ENCODE results near the gene CAST. TPM values are rescaled to one million over a fixed set of nuclear protein-coding genes. Genes with fewer than 3 reads are reported as not detected.

CAST gene
- total RNA-seq, 1 experiment from 2014 or later, result 35.6 TPM

DNA sequence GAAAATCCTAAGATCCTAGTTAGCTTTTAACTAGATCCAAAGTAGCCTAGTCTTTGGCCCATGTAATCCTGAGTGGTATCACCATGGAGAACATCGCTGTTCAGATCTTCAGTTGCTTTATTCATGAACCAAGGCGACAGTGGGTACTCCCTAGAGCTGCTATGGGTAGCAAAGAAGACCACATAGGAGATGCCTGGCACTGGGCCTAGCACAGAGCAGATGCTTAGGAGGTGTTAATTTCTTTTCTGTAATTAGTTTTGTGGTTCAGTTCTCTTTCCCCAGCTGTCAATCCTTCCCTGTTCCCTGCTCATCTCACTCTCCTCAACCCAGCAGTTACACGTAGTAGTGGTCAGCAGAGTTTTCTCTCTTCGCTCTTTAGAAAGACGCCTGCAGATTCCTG is 9.3 kb downstream of the CAST start:
- DNase-seq (ENCODE audit: low spot score), result no peak

DNA sequence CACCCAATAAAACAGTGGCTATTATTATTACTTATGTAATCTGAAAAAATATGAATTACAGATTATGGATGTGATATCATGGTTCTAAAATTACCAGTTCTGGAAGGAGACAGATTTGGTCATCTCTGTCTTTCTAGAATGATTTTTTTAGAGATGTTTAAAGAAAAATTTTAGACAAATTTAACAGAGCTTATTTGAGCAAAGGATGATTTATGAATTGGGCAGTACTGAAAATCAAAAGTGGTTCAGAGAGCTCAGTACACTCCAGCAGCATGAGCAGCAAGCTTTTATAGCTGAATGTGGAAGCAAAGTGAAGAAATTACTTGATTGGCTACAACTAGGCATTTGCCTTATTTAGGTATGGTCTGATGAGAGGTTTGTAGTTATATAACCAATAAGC is 11.0 kb downstream of the CAST start:
- no peak for DNase-seq (ENCODE audit: low spot score)

DNA sequence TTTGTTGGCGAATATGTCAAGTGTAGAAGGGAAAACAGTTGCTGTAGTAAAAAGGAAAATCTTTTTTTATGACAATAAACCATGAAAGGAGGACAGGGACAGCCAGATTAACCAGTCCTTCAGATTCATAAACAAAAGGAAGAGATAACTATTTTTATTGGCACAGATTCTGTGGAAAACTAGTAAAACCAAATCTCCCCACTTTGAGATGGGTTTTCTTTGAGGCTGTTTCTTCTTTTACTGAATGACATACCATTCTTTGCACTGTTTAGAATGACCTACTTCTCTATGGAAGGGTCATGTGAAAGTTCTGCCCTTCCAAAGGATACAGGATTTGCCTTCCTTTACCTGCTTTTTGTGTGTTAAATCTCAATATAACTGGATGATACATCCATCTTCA is 13.7 kb downstream of the CAST start:
- DNase-seq (ENCODE audit: low spot score), result no peak

DNA sequence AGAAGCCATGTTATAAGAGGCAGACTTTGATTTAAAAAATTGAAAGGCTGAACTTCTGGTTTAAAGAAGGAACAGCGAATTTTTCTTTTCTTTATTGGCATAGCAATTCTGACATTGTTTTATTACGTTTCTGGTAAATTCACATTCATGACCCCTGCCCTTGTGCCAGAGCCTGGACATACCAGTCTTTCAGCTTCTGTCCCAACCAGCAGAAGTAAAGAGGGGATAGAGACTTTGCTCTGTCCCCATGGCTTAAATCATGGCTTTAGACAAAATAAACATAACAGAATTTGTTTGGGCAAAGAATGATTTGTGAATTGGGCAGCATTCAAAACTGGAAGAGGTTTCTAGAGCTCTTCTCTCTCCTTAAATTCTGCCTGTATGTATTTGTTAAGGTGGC is 15.3 kb downstream of the CAST start:
- DNase-seq (ENCODE audit: low spot score), result peak; percentile 36

DNA sequence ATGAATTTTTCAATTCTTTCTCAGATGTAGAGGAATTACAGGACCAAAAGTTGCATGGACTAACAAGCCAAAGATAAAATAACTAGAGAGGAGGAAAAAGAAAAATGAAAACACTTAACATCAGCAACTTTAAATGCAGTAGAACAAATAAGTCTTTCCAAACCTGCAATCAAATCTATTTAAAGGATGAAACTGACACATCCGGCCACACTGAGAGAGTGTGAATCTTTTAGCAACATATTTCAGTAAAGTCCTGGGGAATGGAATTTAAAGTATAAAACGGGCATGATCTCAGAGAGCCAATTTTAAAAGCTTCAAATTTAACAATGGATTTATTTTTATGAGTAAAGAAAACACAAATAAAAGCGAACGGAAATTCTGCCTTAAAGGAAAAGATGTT is 17.1 kb downstream of the CAST start:
- DNase-seq (ENCODE audit: low spot score), result no peak

DNA sequence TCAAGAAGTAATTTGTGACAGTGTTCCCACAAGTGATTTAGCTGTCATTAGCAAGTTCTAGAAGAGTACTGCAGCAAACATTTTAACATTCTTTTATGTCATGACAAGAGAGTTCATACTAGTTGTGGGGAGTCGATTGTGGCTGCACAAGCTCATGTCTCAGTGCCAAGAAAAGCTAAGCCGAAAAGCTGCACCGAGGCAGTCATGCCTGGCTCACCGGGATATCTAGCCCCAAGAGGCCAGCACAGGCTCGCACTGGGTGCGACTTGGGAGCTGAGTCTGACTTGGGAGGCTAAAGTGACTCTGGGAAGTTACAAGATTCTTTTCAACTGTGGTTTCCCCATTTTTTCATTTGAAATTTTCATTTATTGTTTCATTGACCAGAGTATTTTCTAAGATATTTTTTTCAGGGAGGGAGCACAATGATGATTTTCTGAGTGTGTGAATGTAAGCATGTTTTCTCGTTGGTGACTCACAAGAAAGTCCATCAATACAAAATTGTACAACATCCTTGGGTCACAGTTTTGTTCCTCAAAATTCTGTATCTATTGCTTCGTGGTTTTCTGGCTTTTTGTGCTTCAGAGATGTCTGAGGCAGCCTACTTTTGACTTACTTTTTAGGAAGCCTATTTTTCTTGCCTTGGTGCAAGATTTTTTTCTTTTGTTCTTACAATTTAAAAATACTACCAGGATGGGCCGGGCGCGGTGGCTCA is 18.7 kb downstream of the CAST start:
- DNase-seq (ENCODE audit: low spot score), result no peak

DNA sequence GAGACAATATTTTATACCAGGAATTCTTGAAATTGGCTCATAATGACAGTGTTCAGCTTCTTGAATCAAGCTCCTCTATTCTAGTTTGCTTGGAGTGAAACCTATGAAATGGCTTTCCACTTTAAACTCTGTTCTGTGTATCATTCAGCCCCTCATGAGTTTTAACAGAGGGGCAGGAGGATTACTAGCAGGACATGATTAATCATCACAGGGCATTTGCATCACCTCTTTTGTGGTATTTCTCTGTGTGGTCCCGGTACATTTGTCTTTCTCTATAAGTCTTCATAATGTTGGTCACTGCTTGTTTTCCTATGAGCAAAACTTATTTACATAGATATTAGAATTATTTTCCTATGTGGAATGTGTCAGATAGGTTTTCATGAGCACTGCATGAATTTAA is 21.2 kb downstream of the CAST start:
- no peak for DNase-seq (ENCODE audit: low spot score)

DNA sequence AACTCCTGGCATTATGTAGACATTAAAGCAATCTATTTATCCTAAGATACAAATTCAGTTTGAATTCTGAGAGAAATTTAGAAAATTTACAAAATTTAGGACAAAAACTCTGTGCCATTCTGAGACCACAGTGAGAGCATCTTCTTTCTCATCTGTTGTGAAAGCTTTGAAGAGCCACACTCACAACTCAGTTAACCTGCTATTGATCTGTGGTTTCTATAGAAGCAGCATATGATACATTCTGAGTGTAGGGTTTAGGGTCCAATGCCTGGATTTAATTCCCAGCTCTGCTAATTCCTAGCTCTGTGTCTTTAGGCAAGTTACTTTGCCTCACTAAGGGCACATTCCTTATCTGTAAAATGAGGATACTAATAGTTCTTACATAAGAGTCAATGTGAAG is 21.6 kb downstream of the CAST start:
- DNase-seq (ENCODE audit: low spot score), result no peak

DNA sequence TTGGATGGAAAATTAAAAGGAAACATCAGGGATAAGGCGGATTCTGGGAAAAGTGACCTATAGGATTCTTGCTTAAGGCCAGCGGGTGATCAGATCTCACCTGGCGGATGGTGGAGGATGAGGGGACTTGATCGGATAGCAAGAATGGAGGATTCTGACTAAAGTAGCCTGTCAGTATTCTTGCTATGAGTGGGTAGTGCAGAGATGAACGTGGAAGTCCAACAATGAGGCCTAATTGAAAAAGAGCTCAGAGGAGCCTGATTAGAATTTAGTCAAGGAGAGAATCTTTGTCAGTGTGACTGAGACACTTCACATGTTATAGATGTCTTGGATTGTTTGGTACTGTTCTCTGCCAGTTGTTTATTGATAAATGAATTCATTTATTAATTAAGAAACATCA is 24.9 kb downstream of the CAST start:
- DNase-seq (ENCODE audit: low spot score), result no peak

DNA sequence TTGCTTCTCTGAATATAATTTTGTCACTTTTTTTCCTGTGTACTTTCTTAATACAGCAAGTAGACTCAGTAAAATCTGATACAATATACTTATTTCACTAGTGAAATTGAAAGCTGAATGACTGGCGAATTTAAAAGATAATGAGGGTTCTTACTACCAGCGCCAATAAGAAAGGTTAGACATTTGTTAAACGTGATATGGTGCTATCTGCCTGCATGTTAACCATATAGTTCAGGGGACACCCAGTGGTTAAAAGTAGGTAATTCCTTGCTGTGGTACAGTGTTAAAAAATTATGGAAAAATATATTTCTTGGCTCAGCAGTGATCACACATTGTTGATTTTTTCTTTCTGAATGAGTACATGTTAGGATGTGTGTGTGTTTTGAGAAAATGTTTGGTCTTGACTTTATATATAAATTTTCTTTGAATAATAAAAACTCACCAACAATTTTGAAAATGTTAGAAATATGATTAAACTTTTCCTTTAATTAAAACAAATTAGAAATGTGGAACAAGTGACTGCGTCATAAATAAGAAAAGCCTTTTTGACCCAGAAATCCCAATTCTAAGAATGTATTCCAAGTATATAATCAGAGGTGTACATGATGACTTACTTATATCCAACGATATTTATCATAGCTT is 25.8 kb downstream of the CAST start:
- peak; percentile 60 for DNase-seq (ENCODE audit: low spot score)

DNA sequence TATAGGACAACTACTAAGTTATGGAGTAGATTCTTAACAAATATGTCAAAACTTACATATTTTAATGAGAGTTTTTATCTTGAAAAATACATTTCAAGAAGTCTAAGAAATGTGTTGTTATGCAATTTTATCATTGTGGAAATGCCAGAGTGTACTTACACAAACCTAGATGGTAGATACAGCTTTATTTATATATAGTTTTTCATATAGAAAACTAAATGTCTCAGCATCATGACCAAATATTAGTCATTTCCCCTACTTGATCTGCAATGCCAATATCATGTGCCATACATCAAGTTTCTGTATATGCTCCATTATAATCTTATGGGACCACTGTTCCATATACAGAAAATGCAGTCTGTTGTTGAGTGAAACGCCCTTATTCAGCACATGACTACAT is 28.7 kb downstream of the CAST start:
- no peak for DNase-seq (ENCODE audit: low spot score)

DNA sequence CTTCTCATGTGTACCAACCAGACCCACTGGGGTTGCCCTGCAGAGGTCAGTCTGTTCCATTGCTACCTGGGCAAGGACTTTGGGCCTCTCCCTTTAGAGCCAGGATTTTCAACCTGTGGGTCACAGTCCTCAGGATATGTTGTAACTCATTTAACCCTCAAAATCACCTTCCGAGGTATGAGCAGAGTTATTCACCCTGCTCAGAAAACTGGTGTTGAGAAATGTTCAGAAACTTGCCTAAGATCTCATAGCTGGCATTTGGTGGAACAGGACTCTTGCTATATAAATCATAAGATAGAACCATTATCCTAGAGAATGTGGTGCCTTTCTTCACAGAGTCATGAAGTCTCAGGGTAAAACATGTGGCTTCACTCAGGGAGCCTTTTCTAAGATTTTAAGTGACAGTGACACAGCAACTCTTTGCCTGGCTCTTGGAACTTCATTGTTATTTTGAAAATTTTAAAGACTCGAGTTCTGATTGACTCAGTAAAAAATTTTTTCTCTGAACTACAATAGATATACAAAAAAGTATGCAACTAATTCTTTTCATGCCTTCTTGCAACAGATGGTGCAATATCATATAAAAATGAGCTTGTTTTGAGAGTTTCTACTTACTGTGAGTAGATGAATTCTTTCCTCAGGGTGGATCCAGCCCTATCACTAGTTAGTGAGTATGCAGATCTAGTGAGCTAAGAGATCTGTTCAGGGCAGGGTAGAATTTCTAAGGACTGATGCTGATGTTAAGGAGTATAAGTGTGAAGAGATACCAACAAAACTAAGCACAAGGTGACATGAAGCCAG is 29.5 kb downstream of the CAST start:
- no peak for DNase-seq (ENCODE audit: low spot score)

DNA sequence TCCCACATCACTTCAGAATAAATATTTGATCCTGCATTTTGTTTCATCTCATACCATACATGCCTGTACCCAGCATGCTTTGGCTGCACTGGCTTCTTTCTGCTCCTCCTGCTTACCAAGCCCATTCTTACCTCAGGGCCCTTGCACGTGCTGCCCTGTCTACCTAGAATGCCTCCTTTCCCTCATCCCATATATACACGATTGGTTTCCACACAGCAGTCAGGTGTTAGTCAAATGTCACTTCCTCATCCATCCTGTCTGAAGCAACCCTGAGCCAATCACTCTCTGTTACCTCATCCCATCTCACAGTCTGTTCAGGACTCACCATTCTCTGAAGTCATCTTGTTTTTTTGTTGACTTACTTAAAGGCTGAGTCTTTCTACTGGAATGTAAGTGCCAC is 30.3 kb downstream of the CAST start:
- no peak for DNase-seq (ENCODE audit: low spot score)

DNA sequence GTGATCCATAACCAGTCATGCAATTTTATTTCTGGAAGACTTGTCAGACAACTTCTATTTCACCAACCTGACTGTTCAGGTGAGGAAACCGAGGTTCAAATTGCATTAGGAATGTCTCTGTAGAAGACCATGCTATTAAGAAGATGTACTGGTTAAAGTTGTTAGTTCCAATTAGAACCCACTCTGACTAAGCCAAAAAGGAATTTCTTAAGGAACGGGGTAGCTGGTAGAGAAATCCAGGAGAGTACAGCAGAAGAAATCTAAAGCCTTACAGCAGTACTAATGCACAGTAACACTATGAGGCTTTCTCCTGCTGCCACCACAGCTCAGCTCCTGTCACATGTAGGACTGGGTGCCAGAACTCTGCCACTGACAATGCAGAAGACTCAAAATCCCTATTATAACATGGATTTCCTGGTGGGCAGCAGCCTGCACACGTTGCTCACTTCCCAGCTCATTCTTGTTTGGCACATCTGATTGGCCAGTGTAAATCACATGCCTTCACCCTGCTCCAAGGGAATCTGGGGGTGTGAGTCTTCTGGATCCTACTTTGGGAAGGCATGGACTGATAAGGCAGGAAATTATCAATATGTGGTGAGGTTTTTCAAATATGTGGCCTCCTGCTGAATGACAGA is 37.1 kb downstream of the CAST start:
- DNase-seq (ENCODE audit: low spot score), result no peak

DNA sequence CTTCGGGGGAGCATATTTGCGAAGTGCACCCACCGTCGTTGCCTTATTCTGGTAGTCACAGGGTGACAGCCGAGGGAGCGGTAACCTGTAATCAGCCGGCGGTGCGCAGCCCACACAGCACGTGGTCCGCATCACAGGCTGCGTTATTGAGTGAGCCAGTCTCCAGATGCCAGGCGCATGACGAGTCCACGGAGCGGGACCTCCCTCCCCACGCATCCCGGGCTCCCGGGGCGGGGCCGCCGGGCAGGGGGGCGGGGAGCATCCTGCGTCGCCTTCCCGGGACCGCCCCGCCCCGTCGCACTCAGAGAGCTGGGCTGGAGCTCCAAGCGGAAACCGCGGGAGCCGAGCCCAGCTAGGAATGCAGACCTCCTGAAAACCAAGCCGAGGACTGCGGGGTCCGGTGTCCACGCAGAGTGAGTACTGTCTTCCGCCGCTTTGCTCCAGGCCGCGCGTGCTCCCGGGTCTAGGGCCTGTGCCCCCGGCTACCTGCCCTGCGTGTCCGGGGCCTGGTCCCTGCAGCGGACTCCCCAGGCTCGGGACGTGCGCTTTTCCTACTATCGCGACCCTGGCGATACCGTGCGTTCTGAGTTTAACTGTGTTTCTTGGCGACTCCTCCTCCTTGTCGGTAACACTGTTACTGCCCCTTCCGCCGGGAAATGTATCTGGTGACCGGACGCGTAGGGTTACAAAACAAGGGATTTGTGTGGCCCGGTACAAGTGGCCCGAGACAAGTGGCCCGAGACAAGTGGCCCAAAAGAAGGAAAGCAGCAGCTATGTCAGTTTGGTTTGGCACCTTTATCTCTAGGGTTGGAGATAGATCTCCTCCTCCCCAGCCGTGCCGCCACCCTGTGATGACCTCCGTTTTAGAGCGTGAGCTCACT is 40.6 kb downstream of the CAST start:
- peak; percentile 90 for DNase-seq (ENCODE audit: low spot score)

DNA sequence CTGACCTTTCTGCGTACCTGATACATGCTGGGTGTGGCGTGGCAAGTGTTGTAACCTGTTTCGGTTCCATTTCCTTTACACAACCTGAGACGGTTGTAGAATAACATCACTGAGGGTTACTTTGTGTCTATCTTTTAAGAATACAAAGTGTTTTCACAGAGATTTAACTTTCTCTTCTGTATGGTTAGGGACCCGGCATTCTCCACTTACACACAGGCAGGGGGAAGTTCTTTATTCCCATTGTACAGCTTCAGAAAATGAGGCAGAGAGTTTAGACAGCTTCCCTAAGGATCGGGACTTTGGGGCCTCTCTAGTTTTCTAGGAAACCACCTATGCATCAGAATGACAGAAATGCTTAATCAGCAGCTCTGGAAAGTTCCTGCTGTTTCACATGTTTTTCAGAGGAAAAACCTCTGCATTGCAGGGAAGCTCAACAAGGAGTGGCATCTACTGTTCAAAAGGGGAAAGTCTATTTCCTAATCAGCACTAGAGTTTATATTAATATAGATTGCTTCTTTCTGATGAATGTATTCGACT is 41.3 kb downstream of the CAST start:
- DNase-seq (ENCODE audit: low spot score), result peak; percentile 71

DNA sequence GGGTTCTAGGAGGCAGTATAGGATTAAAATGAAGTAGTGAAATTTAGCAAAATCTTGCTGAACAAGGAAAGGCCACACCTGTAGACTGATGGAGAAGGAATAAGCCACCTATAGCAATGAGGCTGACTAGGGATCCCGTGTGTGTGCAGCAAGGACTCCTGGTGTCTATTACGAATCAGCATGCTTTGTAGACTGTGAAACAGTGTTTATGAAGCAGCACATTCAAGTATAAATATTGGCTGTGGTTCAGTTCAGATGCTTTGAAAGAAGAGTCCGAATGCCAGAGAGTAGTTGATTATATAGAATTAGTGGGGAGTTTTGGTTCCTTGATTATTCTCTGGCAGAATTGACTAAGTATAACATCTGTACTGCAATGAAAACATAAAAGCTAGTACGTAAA is 41.8 kb downstream of the CAST start:
- DNase-seq (ENCODE audit: low spot score), result no peak

DNA sequence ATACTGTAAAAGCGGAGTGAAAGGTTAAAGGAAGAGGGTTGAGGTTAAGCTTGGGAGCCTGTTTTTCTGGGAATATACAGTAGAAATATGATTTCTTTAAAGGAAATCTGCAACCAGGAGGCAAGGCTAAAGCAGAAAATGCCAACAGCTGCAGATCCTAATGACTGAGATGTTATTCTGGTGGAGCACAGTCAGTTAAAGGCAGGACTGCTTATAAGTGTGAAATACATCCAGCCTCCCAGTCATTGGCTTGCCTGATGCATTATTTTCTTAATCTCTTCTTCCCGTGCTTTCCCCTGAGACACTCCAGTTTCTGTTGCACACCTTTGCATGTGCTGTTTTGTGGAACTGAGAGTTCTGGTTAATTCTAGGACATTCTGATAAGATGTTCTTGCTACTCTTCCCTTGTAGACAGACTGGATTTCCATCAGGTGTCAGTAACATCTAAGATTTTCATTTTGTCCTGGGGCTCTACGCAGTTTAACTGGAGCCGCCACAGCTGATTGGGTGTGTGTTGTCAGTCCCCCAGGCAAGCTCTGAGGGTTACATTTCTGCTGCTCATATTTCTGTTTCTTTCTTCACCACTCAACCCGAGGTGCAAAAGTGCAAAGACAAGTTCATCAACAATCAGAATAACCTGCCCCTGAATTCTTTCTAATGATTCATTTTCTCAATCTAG is 44.4 kb downstream of the CAST start:
- DNase-seq (ENCODE audit: low spot score), result no peak

DNA sequence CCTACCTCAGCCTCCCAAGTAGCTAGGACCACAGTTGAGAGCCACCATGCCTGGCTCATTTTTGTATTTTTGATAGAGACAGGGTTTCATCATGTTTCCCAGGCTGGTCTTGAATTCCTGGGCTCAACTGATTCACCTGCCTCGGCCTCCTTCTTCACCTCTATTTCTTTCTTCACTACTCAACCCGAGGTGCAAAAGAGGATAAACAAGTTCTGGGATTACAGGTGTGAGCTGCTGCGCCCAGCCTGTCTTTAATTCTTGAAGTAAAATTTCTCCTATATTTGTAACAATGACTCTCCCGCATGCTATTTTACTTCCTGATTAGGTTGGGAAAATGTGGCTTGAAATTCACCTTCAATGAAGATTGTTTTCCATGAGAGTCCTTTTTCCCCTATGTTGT is 46.4 kb downstream of the CAST start:
- DNase-seq (ENCODE audit: low spot score), result peak; percentile 25

DNA sequence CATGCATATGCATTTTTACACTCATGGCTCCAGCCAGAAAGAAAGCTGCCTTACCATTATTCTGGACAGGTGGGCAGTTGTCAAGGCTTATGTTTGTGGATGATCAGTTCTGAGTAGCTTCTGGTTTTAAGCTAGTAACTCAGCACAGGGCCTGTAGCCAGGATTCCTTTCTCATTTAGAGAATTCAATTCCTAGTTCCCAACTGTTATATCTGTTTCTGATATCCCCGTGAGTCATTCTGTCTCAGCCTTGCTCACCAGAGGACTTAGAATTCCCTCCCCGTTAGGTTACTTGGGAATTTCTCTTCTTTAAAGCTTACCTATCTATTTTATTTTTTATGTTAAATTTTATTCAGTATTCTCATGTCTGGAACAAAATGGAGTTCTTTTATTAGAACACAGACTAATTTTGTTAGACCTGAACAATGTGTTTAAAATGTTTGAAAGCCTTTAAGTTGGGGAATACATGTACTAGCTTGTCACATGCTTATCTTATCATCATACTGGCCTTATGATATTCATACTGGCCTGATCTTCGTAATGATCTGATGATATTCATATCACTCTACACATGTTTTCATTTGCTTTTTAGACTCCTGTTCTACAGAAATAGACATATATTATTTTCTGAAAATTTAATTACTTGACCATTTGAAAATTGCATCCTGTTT is 47.1 kb downstream of the CAST start:
- no peak for DNase-seq (ENCODE audit: low spot score)

All from HT-29 (cell line).